ENCODE data around the gene CDC25A. TPM values are rescaled to one million over a fixed set of nuclear protein-coding genes. Genes with fewer than 3 reads are reported as not detected.

Gene CDC25A
- total RNA-seq, 3 donors from 2014 or later (not counting 1 experiment from before 2014, with no cell fraction given), result 0.56 to 1.3 (median 0.72) TPM

GRCh38 chr3:48208076-48208475 lies 19.9 kb upstream of the CDC25A start:
- DNase-seq (no peak), ATAC-seq (no peak)
- no peaks in the 10 kb centered on the region for H3K27me3 Mint-ChIP-seq (ENCODE audit: low read depth in 2 of 2)
- no peaks in the 10 kb centered on the region for H3K4me1 Mint-ChIP-seq
- Histone ChIP-seq H3K27me3 (ENCODE audit: control insufficient read depth, insufficient read depth, low read length) (no peaks in the 10 kb centered on the region), H3K27ac (ENCODE audit: low read length) (no peak overlapping the region), H3K4me1 (ENCODE audit: control insufficient read depth, insufficient read depth, low read length) (no peaks in the 10 kb centered on the region), H3K36me3 (ENCODE audit: control insufficient read depth, insufficient read depth, low read length) (no peaks in the 10 kb centered on the region), H3K9me3 (ENCODE audit: control insufficient read depth, insufficient read depth, low read length) (no peaks in the 10 kb centered on the region), H3K4me3 (ENCODE audit: low read length) (no peak overlapping the region)
- intact Hi-C loops (cut with micrococcal nuclease), result no loop called here
- TF ChIP-seq CTCF (IDR thresholded peaks at IDR 0.05), result no peak
- no peaks in the 10 kb centered on the region for H3K9me3 Mint-ChIP-seq
- no peaks in the 10 kb centered on the region for H3K36me3 Mint-ChIP-seq
- WGBS (ENCODE audit: insufficient coverage), result 94% methylated on average over 3 of the region's 3 CpGs
- H3K27ac Mint-ChIP-seq, result no peak overlapping the region
- H3K4me3 Mint-ChIP-seq, result no peak overlapping the region

- Mint-ChIP-seq H3K27ac (no peak overlapping the region), H3K9me3 (no peaks in the 10 kb centered on the region), H3K36me3 (no peaks in the 10 kb centered on the region), H3K27me3 (ENCODE audit: low read depth in 2 of 2) (no peaks in the 10 kb centered on the region), H3K4me3 (no peak overlapping the region), H3K4me1 (no peaks in the 10 kb centered on the region)
- Histone ChIP-seq H3K4me3 (ENCODE audit: low read length) (no peak overlapping the region), H3K27me3 (ENCODE audit: control insufficient read depth, insufficient read depth, low read length) (no peaks in the 10 kb centered on the region), H3K4me1 (ENCODE audit: control insufficient read depth, insufficient read depth, low read length) (no peaks in the 10 kb centered on the region), H3K27ac (ENCODE audit: low read length) (no peak overlapping the region), H3K9me3 (ENCODE audit: control insufficient read depth, insufficient read depth, low read length) (no peaks in the 10 kb centered on the region), H3K36me3 (ENCODE audit: control insufficient read depth, insufficient read depth, low read length) (no peaks in the 10 kb centered on the region)
- no peak for TF ChIP-seq CTCF (IDR thresholded peaks at IDR 0.05)
- no peak for DNase-seq
- WGBS (ENCODE audit: insufficient coverage), result 84% methylated on average over 6 of the region's 6 CpGs
- ATAC-seq, result no peak
- intact Hi-C loops (cut with micrococcal nuclease), result no loop called here
These were observed 14.4 kb upstream of the CDC25A start for GRCh38 chr3:48202632-48203031.

GRCh38 chr3:48199117-48199516 lies 10.9 kb upstream of the CDC25A start:
- Mint-ChIP-seq H3K9me3 (no peaks in the 10 kb centered on the region), H3K4me3 (no peak overlapping the region), H3K4me1 (no peaks in the 10 kb centered on the region), H3K27ac (no peak overlapping the region), H3K36me3 (no peaks in the 10 kb centered on the region), H3K27me3 (ENCODE audit: low read depth in 2 of 2) (peaks cover 0 to 6% of the 10 kb centered on the region in 2 donors)
- ATAC-seq, result no peak
- Histone ChIP-seq H3K9me3 (ENCODE audit: control insufficient read depth, insufficient read depth, low read length) (no peaks in the 10 kb centered on the region), H3K4me3 (ENCODE audit: low read length) (no peak overlapping the region), H3K4me1 (ENCODE audit: control insufficient read depth, insufficient read depth, low read length) (no peaks in the 10 kb centered on the region), H3K27me3 (ENCODE audit: control insufficient read depth, insufficient read depth, low read length) (no peaks in the 10 kb centered on the region), H3K36me3 (ENCODE audit: control insufficient read depth, insufficient read depth, low read length) (no peaks in the 10 kb centered on the region), H3K27ac (ENCODE audit: low read length) (no peak overlapping the region)
- intact Hi-C loops (cut with micrococcal nuclease), result no loop called here
- no peak for DNase-seq
- TF ChIP-seq CTCF (IDR thresholded peaks at IDR 0.05), result no peak

- no peak overlapping the region for H3K27ac ChIP-seq (ENCODE audit: low read length)
- no peaks in the 10 kb centered on the region for H3K4me1 ChIP-seq (ENCODE audit: control insufficient read depth, insufficient read depth, low read length)
- H3K9me3 ChIP-seq (ENCODE audit: control insufficient read depth, insufficient read depth, low read length), result no peaks in the 10 kb centered on the region
- H3K4me3 Mint-ChIP-seq, result no peak overlapping the region
- no peaks in the 10 kb centered on the region for H3K4me1 Mint-ChIP-seq
- ATAC-seq (no peak), DNase-seq (no peak)
- WGBS (ENCODE audit: insufficient coverage), result 86% methylated on average over 1 of the region's 1 CpG
- TF ChIP-seq CTCF (IDR thresholded peaks at IDR 0.05), result no peak
- no peaks in the 10 kb centered on the region for H3K36me3 ChIP-seq (ENCODE audit: control insufficient read depth, insufficient read depth, low read length)
- H3K9me3 Mint-ChIP-seq, result no peaks in the 10 kb centered on the region
- peaks cover 0 to 6% of the 10 kb centered on the region in 2 donors for H3K27me3 Mint-ChIP-seq (ENCODE audit: low read depth in 2 of 2)
- no peaks in the 10 kb centered on the region for H3K27me3 ChIP-seq (ENCODE audit: control insufficient read depth, insufficient read depth, low read length)
- no peak overlapping the region for H3K27ac Mint-ChIP-seq
- intact Hi-C loops (cut with micrococcal nuclease), result no loop called here
- no peaks in the 10 kb centered on the region for H3K36me3 Mint-ChIP-seq
- no peak overlapping the region for H3K4me3 ChIP-seq (ENCODE audit: low read length)
These were observed 8.4 kb upstream of the CDC25A start for GRCh38 chr3:48196611-48197010.

Data from natural killer cell (primary cell).